KMS-11 (cell line): ENCODE measurements around the gene ARHGEF6.

Experiments
- H2AFZ ChIP-seq: fragments of 200-600 bp; sonication (generic); 2 replicates; pipeline ENCODE4 v1.6.1; 2016; ENCODE audit warnings: antibody characterized with exemption, mixed run types, low read depth
- H3K27ac ChIP-seq: fragments of 200-600 bp; sonication (generic); 2 replicates; pipeline ENCODE4 v1.6.1; 2016; ENCODE audit warnings: mild to moderate bottlenecking, mixed run types
- H3K27me3 ChIP-seq: fragments of 200-600 bp; sonication (generic); 2 replicates; pipeline ENCODE4 v1.6.1; 2017; ENCODE audit warnings: mild to moderate bottlenecking, low read depth, mixed run types, moderate library complexity; ENCODE audit not compliant: insufficient read depth
- H3K36me3 ChIP-seq: fragments of 200-600 bp; sonication (generic); 2 replicates; pipeline ENCODE4 v1.6.1; 2017; ENCODE audit warnings: mild to moderate bottlenecking, mixed run types; ENCODE audit not compliant: insufficient read depth
- H3K4me1 ChIP-seq: fragments of 200-600 bp; sonication (generic); 2 replicates; pipeline ENCODE4 v1.6.1; 2016; ENCODE audit warnings: mild to moderate bottlenecking, low read depth, mixed run types; ENCODE audit not compliant: poor library complexity, severe bottlenecking
- H3K4me2 ChIP-seq: fragments of 200-600 bp; sonication (generic); 2 replicates; pipeline ENCODE4 v1.7.0; 2016; ENCODE audit warnings: mild to moderate bottlenecking, mixed run types
- H3K4me3 ChIP-seq: fragments of 200-600 bp; sonication (generic); IDR thresholded peaks from 2 replicates; pipeline ENCODE4 v1.6.1; 2017; ENCODE audit warnings: low read depth, low read length, mixed read lengths; ENCODE audit not compliant: insufficient read depth
- H3K79me2 ChIP-seq: fragments of 200-600 bp; sonication (generic); 2 replicates; pipeline ENCODE4 v1.6.1; 2016; ENCODE audit warnings: low read depth, mixed run types; ENCODE audit not compliant: insufficient read depth
- H3K9ac ChIP-seq: fragments of 200-600 bp; sonication (generic); 2 replicates; pipeline ENCODE4 v1.6.1; 2016; ENCODE audit warnings: mild to moderate bottlenecking, mixed run types
- H4K20me1 ChIP-seq: fragments of 200-600 bp; sonication (generic); 2 replicates; pipeline ENCODE4 v1.6.1; 2016; ENCODE audit warnings: mild to moderate bottlenecking, mixed run types; ENCODE audit not compliant: insufficient read depth
- CTCF ChIP-seq: fragments of 200-600 bp; sonication (generic); conservative IDR thresholded peaks from 2 replicates; pipeline ENCODE4 v1.6.1; 2017; ENCODE audit warnings: low read depth, mild to moderate bottlenecking, antibody characterized with exemption, low read length, moderate library complexity, mixed read lengths

ARHGEF6 gene

GRCh38 chrX:136623396-136623795, 157.3 kb downstream of the ARHGEF6 start:
- Histone ChIP-seq H3K4me3 (no peak overlapping the region), H3K79me2 (no peaks in the 10 kb centered on the region), H3K27me3 (no peaks in the 10 kb centered on the region), H3K9ac (no peak overlapping the region), H3K4me1 (no peaks in the 10 kb centered on the region), H3K36me3 (no peaks in the 10 kb centered on the region), H4K20me1 (no peaks in the 10 kb centered on the region), H3K27ac (no peak overlapping the region), H2AFZ (no peak overlapping the region), H3K4me2 (no peak overlapping the region)
- no peak for TF ChIP-seq CTCF

GRCh38 chrX:136622568-136622967, 158.2 kb downstream of the ARHGEF6 start:
- H3K36me3 ChIP-seq = no peaks in the 10 kb centered on the region
- no peaks in the 10 kb centered on the region for H4K20me1 ChIP-seq
- no peak for TF ChIP-seq CTCF
- H3K4me3 ChIP-seq = no peak overlapping the region
- H3K27ac ChIP-seq = no peak overlapping the region
- H3K4me2 ChIP-seq = no peak overlapping the region
- no peaks in the 10 kb centered on the region for H3K79me2 ChIP-seq
- H3K9ac ChIP-seq = no peak overlapping the region
- no peaks in the 10 kb centered on the region for H3K4me1 ChIP-seq
- H3K27me3 ChIP-seq = no peaks in the 10 kb centered on the region
- no peak overlapping the region for H2AFZ ChIP-seq

GRCh38 chrX:136620780-136621179, 160.0 kb downstream of the ARHGEF6 start:
- H3K27me3 ChIP-seq = no peaks in the 10 kb centered on the region
- H3K79me2 ChIP-seq = no peaks in the 10 kb centered on the region
- no peak overlapping the region for H2AFZ ChIP-seq
- H3K4me1 ChIP-seq = no peaks in the 10 kb centered on the region
- no peak overlapping the region for H3K4me2 ChIP-seq
- H3K36me3 ChIP-seq = no peaks in the 10 kb centered on the region
- H3K9ac ChIP-seq = no peak overlapping the region
- H3K4me3 ChIP-seq = no peak overlapping the region
- TF ChIP-seq CTCF = no peak
- no peak overlapping the region for H3K27ac ChIP-seq
- no peaks in the 10 kb centered on the region for H4K20me1 ChIP-seq

GRCh38 chrX:136619899-136620505, 160.7 kb downstream of the ARHGEF6 start:
- Histone ChIP-seq H3K27ac (no peak overlapping the region), H3K4me2 (no peak overlapping the region), H3K9ac (no peak overlapping the region), H3K27me3 (no peaks in the 10 kb centered on the region), H3K4me3 (no peak overlapping the region), H3K79me2 (no peaks in the 10 kb centered on the region), H2AFZ (no peak overlapping the region), H3K4me1 (no peaks in the 10 kb centered on the region), H4K20me1 (no peaks in the 10 kb centered on the region), H3K36me3 (no peaks in the 10 kb centered on the region)
- TF ChIP-seq CTCF = no peak
